Measurements from ENCODE around the gene TMEM147. TPM values are rescaled to one million over a fixed set of nuclear protein-coding genes. Genes with fewer than 3 reads are reported as not detected.
"Not testable (repeated sequence)": the region's sequence is repeated elsewhere in the genome, so short reads cannot be mapped to it uniquely, and the experiment has no call there.

The TMEM147 gene
- total RNA-seq, 4 donors from 2014 or later = 34.6 to 111 (median 50.0) TPM

- H3K4me1 ChIP-seq = no peaks in the 10 kb centered on the region
- H3K27ac ChIP-seq = no peak within 1 kb of the TSS
- no peak for DNase-seq
- H3K36me3 ChIP-seq = no peaks in the 10 kb centered on the region
- H3K4me3 ChIP-seq = no peak within 1 kb of the TSS
- H3K9me3 ChIP-seq = no peaks in the 10 kb centered on the region
- no peaks in the 10 kb centered on the region for H3K27me3 ChIP-seq
- TF ChIP-seq POLR2A (IDR thresholded peaks at IDR 0.05) (no peak), CTCF (IDR thresholded peaks at IDR 0.05) (no peak)
- intact Hi-C loops (cut with DNase I; ENCODE audit: low total_unique reads) = no loop called here
Observed at GRCh38 chr19:35585848-35586247, 40.4 kb downstream of the TMEM147 start, which contains the start of gene PMIS2. Gene PMIS2 (plus strand): TSS chr19:35586173. CDS start chr19:35586260, 87 bp downstream.

GRCh38 chr19:35587321-35587720 is 41.9 kb downstream of the TMEM147 start:
- no peak overlapping the region for H3K4me3 ChIP-seq
- H3K36me3 ChIP-seq = no peaks in the 10 kb centered on the region
- H3K9me3 ChIP-seq = no peaks in the 10 kb centered on the region
- H3K27ac ChIP-seq = no peak overlapping the region
- DNase-seq = no peak
- intact Hi-C loops (cut with DNase I; ENCODE audit: low total_unique reads) = no loop called here
- H3K4me1 ChIP-seq = no peaks in the 10 kb centered on the region
- TF ChIP-seq POLR2A (IDR thresholded peaks at IDR 0.05) = no peak
- TF ChIP-seq CTCF (IDR thresholded peaks at IDR 0.05) = no peak
- H3K27me3 ChIP-seq = no peaks in the 10 kb centered on the region

- no peak for TF ChIP-seq POLR2A (IDR thresholded peaks at IDR 0.05)
- no peak for TF ChIP-seq CTCF (IDR thresholded peaks at IDR 0.05)
- intact Hi-C loops (cut with DNase I; ENCODE audit: low total_unique reads) = no loop called here
- H3K27me3 ChIP-seq = no peaks in the 10 kb centered on the region
- no peaks in the 10 kb centered on the region for H3K36me3 ChIP-seq
- no peak overlapping the region for H3K4me3 ChIP-seq
- no peak for DNase-seq
- H3K4me1 ChIP-seq = no peaks in the 10 kb centered on the region
- no peak overlapping the region for H3K27ac ChIP-seq
- no peaks in the 10 kb centered on the region for H3K9me3 ChIP-seq
Observed at GRCh38 chr19:35590875-35591274, 45.4 kb downstream of the TMEM147 start.

GRCh38 chr19:35592226-35592625 is 46.8 kb downstream of the TMEM147 start:
- Histone ChIP-seq H3K36me3 (no peaks in the 10 kb centered on the region), H3K27ac (no peak overlapping the region), H3K4me3 (no peak overlapping the region), H3K9me3 (no peaks in the 10 kb centered on the region), H3K4me1 (no peaks in the 10 kb centered on the region), H3K27me3 (no peaks in the 10 kb centered on the region)
- intact Hi-C loops (cut with DNase I; ENCODE audit: low total_unique reads) = no loop called here
- no peak for DNase-seq
- TF ChIP-seq POLR2A (IDR thresholded peaks at IDR 0.05) = no peak
- TF ChIP-seq CTCF (IDR thresholded peaks at IDR 0.05) = peak in 1 of 4 experiments; percentile 8

GRCh38 chr19:35595026-35595425 is 49.6 kb downstream of the TMEM147 start:
- H3K27me3 ChIP-seq; H3K27ac ChIP-seq; H3K4me1 ChIP-seq; intact Hi-C loops (cut with DNase I; ENCODE audit: low total_unique reads); H3K9me3 ChIP-seq; H3K36me3 ChIP-seq; H3K4me3 ChIP-seq; DNase-seq: not testable (repeated sequence)

GRCh38 chr19:35595928-35596327 is 50.5 kb downstream of the TMEM147 start:
- Histone ChIP-seq H3K9me3 (no peaks in the 10 kb centered on the region), H3K4me3 (no peak overlapping the region), H3K36me3 (no peaks in the 10 kb centered on the region), H3K4me1 (no peaks in the 10 kb centered on the region), H3K27me3 (no peaks in the 10 kb centered on the region), H3K27ac (no peak overlapping the region)
- no peak for DNase-seq
- TF ChIP-seq CTCF (IDR thresholded peaks at IDR 0.05) (no peak), POLR2A (IDR thresholded peaks at IDR 0.05) (no peak)
- intact Hi-C loops (cut with DNase I; ENCODE audit: low total_unique reads) = no loop called here

All from uterus (tissue), 4 donors.